HFFc6 (cell line): Measurements from ENCODE around the gene SCN8A. TPM values are rescaled to one million over a fixed set of nuclear protein-coding genes. Genes with fewer than 3 reads are reported as not detected.

Source experiments
- DNase-seq: peaks from one replicate; pipeline ENCODE4 v3.0.0-alpha.2; 2018
- H3K27ac Mint-ChIP-seq: 2 replicates; pipeline ENCODE4 v1.8.0; 2020; ENCODE audit warnings: mild to moderate bottlenecking, mixed read lengths
- H3K27me3 Mint-ChIP-seq: 2 replicates; pipeline ENCODE4 v1.8.0; 2021; ENCODE audit warnings: mild to moderate bottlenecking, moderate library complexity, mixed read lengths; ENCODE audit not compliant: insufficient read depth
- H3K36me3 Mint-ChIP-seq: 2 replicates; pipeline ENCODE4 v1.8.0; 2021; ENCODE audit warnings: low read depth, mixed read lengths
- H3K4me1 Mint-ChIP-seq: 2 replicates; pipeline ENCODE4 v1.8.0; 2020; ENCODE audit warnings: low read depth, mixed read lengths
- H3K4me3 Mint-ChIP-seq: 2 replicates; pipeline ENCODE4 v1.8.0; 2020; ENCODE audit warnings: mild to moderate bottlenecking, moderate library complexity, mixed read lengths
- H3K9me3 Mint-ChIP-seq: 2 replicates; pipeline ENCODE4 v1.8.0; 2020; ENCODE audit warnings: mild to moderate bottlenecking, mixed read lengths
- CTCF ChIP-seq: fragments of 200-600 bp; sonication (generic); IDR thresholded peaks from 2 replicates; pipeline ENCODE4 v1.5.0; 2021; ENCODE audit warnings: antibody characterized with exemption, mild to moderate bottlenecking
- total RNA-seq, 6 experiments: library from RNA; stranded (reverse); fragmentation: NEBNext Ultra II Directional; extraction: Animal tissue kit (Norgen Biotek cat#: 25700); gene quantifications; 2 replicates in 1 of 6; 3 replicates in 5 of 6; pipeline ENCODE4 v1.2.3, GENCODE V29; 2021

Gene SCN8A
- total RNA-seq, 6 experiments from 2014 or later, result 13.4 to 16.0 (median 15.3) TPM

GRCh38 chr12:51777457-51777856 is 186.4 kb downstream of the SCN8A start:
- H3K27ac Mint-ChIP-seq, result no peak overlapping the region; the same call in 1 of the 2 replicates
- H3K4me3 Mint-ChIP-seq, result no peak overlapping the region
- no peak for DNase-seq
- H3K4me1 Mint-ChIP-seq, result peaks cover 21% of the 10 kb centered on the region
- no peak for TF ChIP-seq CTCF
- peaks cover 65% of the 10 kb centered on the region for H3K36me3 Mint-ChIP-seq
- H3K27me3 Mint-ChIP-seq, result peaks cover 6% of the 10 kb centered on the region
- H3K9me3 Mint-ChIP-seq, result peaks cover 4% of the 10 kb centered on the region

- no peak for DNase-seq
- no peak overlapping the region for H3K4me3 Mint-ChIP-seq
- H3K36me3 Mint-ChIP-seq, result peaks cover 68% of the 10 kb centered on the region
- peaks cover 5% of the 10 kb centered on the region for H3K27me3 Mint-ChIP-seq
- no peak overlapping the region for H3K27ac Mint-ChIP-seq
- peaks cover 19% of the 10 kb centered on the region for H3K4me1 Mint-ChIP-seq
- TF ChIP-seq CTCF, result no peak
- H3K9me3 Mint-ChIP-seq, result peaks cover 4% of the 10 kb centered on the region
Observed at GRCh38 chr12:51777973-51778372, 186.9 kb downstream of the SCN8A start.

GRCh38 chr12:51779876-51780275 is 188.8 kb downstream of the SCN8A start:
- Mint-ChIP-seq H3K27me3 (peaks cover 4% of the 10 kb centered on the region), H3K36me3 (peaks cover 51% of the 10 kb centered on the region), H3K4me1 (peaks cover 6% of the 10 kb centered on the region; the same call in 1 of the 2 replicates), H3K27ac (no peak overlapping the region), H3K4me3 (no peak overlapping the region), H3K9me3 (no peaks in the 10 kb centered on the region)
- DNase-seq, result no peak
- TF ChIP-seq CTCF, result no peak

GRCh38 chr12:51784688-51785087 is 193.7 kb downstream of the SCN8A start:
- no peak for DNase-seq
- no peak overlapping the region for H3K27ac Mint-ChIP-seq
- peaks cover 33% of the 10 kb centered on the region for H3K4me1 Mint-ChIP-seq
- peaks cover 2% of the 10 kb centered on the region; the same call in 1 of the 2 replicates for H3K27me3 Mint-ChIP-seq
- no peak overlapping the region for H3K4me3 Mint-ChIP-seq
- H3K9me3 Mint-ChIP-seq, result no peaks in the 10 kb centered on the region
- TF ChIP-seq CTCF, result no peak
- H3K36me3 Mint-ChIP-seq, result peaks cover 48% of the 10 kb centered on the region

GRCh38 chr12:51785906-51786305 is 194.9 kb downstream of the SCN8A start:
- no peaks in the 10 kb centered on the region for H3K9me3 Mint-ChIP-seq
- no peak for DNase-seq
- H3K27me3 Mint-ChIP-seq, result no peaks in the 10 kb centered on the region; the same call in 1 of the 2 replicates
- peaks cover 57% of the 10 kb centered on the region for H3K36me3 Mint-ChIP-seq
- H3K4me1 Mint-ChIP-seq, result peaks cover 35% of the 10 kb centered on the region
- H3K27ac Mint-ChIP-seq, result no peak overlapping the region
- no peak for TF ChIP-seq CTCF
- H3K4me3 Mint-ChIP-seq, result no peak overlapping the region

GRCh38 chr12:51788876-51789275 is 197.8 kb downstream of the SCN8A start:
- no peak for TF ChIP-seq CTCF
- Mint-ChIP-seq H3K4me3 (peak overlapping the region; percentile 54), H3K36me3 (peaks cover 60% of the 10 kb centered on the region), H3K9me3 (no peaks in the 10 kb centered on the region), H3K27ac (peak overlapping the region; percentile 84), H3K27me3 (no peaks in the 10 kb centered on the region; the same call in 1 of the 2 replicates), H3K4me1 (peaks cover 54% of the 10 kb centered on the region)
- peak; percentile 88 for DNase-seq
